ENCODE data around the gene TANGO2. TPM values are rescaled to one million over a fixed set of nuclear protein-coding genes. Genes with fewer than 3 reads are reported as not detected.

The TANGO2 gene
- total RNA-seq, 1 experiment from 2014 or later: 21.5 TPM

DNA sequence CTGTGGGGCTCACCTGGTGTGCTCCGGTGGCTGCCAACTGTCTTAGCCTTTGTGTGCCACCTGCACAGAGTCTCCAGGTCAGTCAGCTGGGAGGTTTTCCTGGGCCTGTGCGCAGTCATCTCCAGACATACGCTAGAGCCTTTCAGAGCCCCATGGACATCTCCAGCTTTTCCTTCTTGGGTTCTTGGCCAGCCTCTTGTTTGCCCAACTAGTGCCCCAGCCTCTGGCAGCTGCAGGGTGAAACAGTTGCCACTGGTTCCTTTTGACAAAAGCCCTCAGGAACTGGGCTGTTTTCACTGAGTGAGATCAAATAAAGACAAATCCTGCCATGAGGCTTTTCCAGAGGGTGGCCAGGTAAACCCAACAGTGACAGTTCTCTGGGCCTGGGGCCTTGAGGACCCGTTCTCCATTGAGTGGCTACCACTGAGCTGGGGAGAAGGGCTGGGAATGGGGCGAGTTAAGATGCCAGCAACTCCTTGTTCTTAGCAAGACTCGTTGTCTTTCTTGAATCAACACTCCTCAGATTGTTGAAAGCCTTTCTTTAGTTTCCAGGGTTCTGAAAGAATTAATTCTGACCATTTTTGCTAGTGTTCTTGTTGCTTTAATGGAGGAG lies 78.3 kb downstream of the TANGO2 start:
- CTCF ChIA-PET: no interaction called here
- BruUV-seq (replicated peaks): no TSS peak
- Histone ChIP-seq H3K4me1 (ENCODE audit: insufficient read depth, low read length, poor library complexity, severe bottlenecking) (no peaks in the 10 kb centered on the region), H3K27me3 (replicated peaks; ENCODE audit: insufficient read depth, low read depth, low read length, poor library complexity) (no peaks in the 10 kb centered on the region), H3K27ac (ENCODE audit: low read depth, low read length, poor library complexity, severe bottlenecking) (no peak overlapping the region), H3K36me3 (ENCODE audit: insufficient read depth, low read length, poor library complexity, severe bottlenecking) (peaks cover 90% of the 10 kb centered on the region), H3K9me3 (ENCODE audit: low read depth, low read length, poor library complexity, severe bottlenecking) (no peaks in the 10 kb centered on the region), H3K4me3 (ENCODE audit: low read depth, low read length, poor library complexity, severe bottlenecking) (no peak overlapping the region)
- no peak for TF ChIP-seq EZH2 (IDR thresholded peaks at IDR 0.05; ENCODE audit: borderline replicate concordance, low read depth, low read length, poor library complexity, severe bottlenecking)
- TF ChIP-seq, protein P1, sequence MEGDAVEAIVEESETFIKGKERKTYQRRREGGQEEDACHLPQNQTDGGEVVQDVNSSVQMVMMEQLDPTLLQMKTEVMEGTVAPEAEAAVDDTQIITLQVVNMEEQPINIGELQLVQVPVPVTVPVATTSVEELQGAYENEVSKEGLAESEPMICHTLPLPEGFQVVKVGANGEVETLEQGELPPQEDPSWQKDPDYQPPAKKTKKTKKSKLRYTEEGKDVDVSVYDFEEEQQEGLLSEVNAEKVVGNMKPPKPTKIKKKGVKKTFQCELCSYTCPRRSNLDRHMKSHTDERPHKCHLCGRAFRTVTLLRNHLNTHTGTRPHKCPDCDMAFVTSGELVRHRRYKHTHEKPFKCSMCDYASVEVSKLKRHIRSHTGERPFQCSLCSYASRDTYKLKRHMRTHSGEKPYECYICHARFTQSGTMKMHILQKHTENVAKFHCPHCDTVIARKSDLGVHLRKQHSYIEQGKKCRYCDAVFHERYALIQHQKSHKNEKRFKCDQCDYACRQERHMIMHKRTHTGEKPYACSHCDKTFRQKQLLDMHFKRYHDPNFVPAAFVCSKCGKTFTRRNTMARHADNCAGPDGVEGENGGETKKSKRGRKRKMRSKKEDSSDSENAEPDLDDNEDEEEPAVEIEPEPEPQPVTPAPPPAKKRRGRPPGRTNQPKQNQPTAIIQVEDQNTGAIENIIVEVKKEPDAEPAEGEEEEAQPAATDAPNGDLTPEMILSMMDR (conservative IDR thresholded peaks at IDR 0.05; ENCODE audit: low read depth, low read length): no peak
- no peak for DNase-seq (ENCODE audit: low spot score)
- POLR2A ChIA-PET (ENCODE audit: low non-redundant PET): no interaction called here
- intact Hi-C loops (cut with micrococcal nuclease; ENCODE audit: unreplicated experiment): no loop called here

DNA sequence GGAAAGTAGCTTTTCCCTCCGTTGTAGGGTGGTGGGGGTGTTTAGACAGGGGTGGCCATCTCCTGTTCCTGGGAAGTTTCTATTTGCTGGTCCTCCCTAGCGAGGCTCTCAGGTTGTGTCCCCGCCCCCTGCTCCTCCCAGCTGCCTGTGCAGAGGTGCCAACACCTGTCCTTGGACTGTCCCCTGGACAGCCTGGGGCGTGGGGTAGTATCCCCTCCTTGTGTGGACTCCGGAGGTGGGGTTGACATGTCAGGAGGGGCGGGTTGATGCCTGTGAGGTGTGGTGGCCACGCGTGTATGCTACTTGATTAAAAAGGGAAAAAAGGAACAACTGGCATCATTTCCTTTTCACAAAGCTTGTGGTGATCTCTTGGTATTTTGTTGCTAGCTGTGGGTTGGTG lies 80.7 kb downstream of the TANGO2 start:
- no TSS peak for BruUV-seq (replicated peaks)
- CTCF ChIA-PET: no interaction called here
- intact Hi-C loops (cut with micrococcal nuclease; ENCODE audit: unreplicated experiment): no loop called here

DNA sequence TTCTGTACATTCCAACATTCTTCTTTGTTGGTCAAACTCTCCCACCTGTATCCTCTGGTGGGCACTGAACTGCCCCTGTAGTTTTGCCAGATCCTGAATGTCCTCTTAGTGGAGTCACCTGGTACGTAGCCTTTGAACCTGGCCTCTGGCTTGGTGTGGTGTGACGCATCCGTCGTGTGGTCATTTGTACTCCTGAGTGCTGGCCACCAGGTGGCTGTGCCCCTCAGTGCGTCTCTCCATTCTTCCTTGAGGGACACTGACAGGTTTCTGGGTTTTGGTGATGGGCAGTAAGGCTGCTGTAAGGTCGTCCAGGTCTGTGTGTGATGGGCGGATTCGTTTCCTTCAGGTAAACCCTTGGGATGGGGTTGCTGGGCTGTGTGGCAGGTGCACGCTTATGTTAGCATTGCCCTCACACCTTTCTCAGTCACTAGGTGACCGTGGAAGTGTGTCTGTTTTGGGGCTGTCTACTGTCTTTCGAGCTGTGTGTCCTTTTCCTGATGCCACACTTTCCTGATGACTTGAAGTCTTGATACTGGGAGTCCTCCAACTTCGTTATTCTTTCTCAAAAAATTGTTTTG lies 81.4 kb downstream of the TANGO2 start:
- intact Hi-C loops (cut with micrococcal nuclease; ENCODE audit: unreplicated experiment): no loop called here
- DNase-seq (ENCODE audit: low spot score): no peak
- Histone ChIP-seq H3K4me3 (ENCODE audit: low read depth, low read length, poor library complexity, severe bottlenecking) (no peak overlapping the region), H3K9me3 (ENCODE audit: low read depth, low read length, poor library complexity, severe bottlenecking) (no peaks in the 10 kb centered on the region), H3K36me3 (ENCODE audit: insufficient read depth, low read length, poor library complexity, severe bottlenecking) (peaks cover 88% of the 10 kb centered on the region), H3K4me1 (ENCODE audit: insufficient read depth, low read length, poor library complexity, severe bottlenecking) (no peaks in the 10 kb centered on the region), H3K27ac (ENCODE audit: low read depth, low read length, poor library complexity, severe bottlenecking) (no peak overlapping the region), H3K27me3 (replicated peaks; ENCODE audit: insufficient read depth, low read depth, low read length, poor library complexity) (no peaks in the 10 kb centered on the region)
- CTCF ChIA-PET: no interaction called here
- POLR2A ChIA-PET (ENCODE audit: low non-redundant PET): no interaction called here
- TF ChIP-seq, protein P1 (conservative IDR thresholded peaks at IDR 0.05; ENCODE audit: low read depth, low read length): no peak
- TF ChIP-seq EZH2 (IDR thresholded peaks at IDR 0.05; ENCODE audit: borderline replicate concordance, low read depth, low read length, poor library complexity, severe bottlenecking): no peak
- BruUV-seq (replicated peaks): no TSS peak

More for the DNA sequence above, 80.7 kb downstream of the TANGO2 start:
- H3K36me3 ChIP-seq (ENCODE audit: insufficient read depth, low read length, poor library complexity, severe bottlenecking): peaks cover 88% of the 10 kb centered on the region
- POLR2A ChIA-PET (ENCODE audit: low non-redundant PET): no interaction called here
- TF ChIP-seq, protein P1 (conservative IDR thresholded peaks at IDR 0.05; ENCODE audit: low read depth, low read length): no peak
- no peak for TF ChIP-seq EZH2 (IDR thresholded peaks at IDR 0.05; ENCODE audit: borderline replicate concordance, low read depth, low read length, poor library complexity, severe bottlenecking)
- no peak for DNase-seq (ENCODE audit: low spot score)
- H3K27ac ChIP-seq (ENCODE audit: low read depth, low read length, poor library complexity, severe bottlenecking): no peak overlapping the region
- no peak overlapping the region for H3K4me3 ChIP-seq (ENCODE audit: low read depth, low read length, poor library complexity, severe bottlenecking)
- no peaks in the 10 kb centered on the region for H3K9me3 ChIP-seq (ENCODE audit: low read depth, low read length, poor library complexity, severe bottlenecking)
- H3K27me3 ChIP-seq (replicated peaks; ENCODE audit: insufficient read depth, low read depth, low read length, poor library complexity): no peaks in the 10 kb centered on the region
- no peaks in the 10 kb centered on the region for H3K4me1 ChIP-seq (ENCODE audit: insufficient read depth, low read length, poor library complexity, severe bottlenecking)

Measured in A673 (cell line).